T-cell (primary cell): Measurements from ENCODE around the gene ACIN1. TPM values are rescaled to one million over a fixed set of nuclear protein-coding genes. Genes with fewer than 3 reads are reported as not detected.

ENCODE experiments used
- ATAC-seq, 4 experiments: fragments of 200-7000 bp in 3 of 4; fragments of 150-1000 bp in 1 of 4; cut with Tn5 transposase; replicated peaks in 1 of 4; 1 replicate in 3 of 4; 2 replicates in 1 of 4; pipeline ENCODE4 v1.10.0; 2021; ENCODE audit warnings: moderate library complexity in 3 of 4, mild to moderate bottlenecking in 2 of 4, moderate number of reproducible peaks in 1 of 4
- CTCF ChIA-PET, 2 donors: fragments of 300-600 bp; sonication (Branson Sonifier 250); formaldehyde crosslinking; loops; one replicate each; lab custom pipeline; 2022; ENCODE audit warnings: antibody characterized with exemption in 2 of 2; lab: Charles Lee
- POLR2A ChIA-PET, 2 donors: fragments of 300-600 bp; sonication (Branson Sonifier 250); formaldehyde crosslinking; loops; one replicate each; lab custom pipeline; 2022; ENCODE audit warnings: antibody characterized with exemption in 2 of 2; lab: Charles Lee
- DNase-seq, 35 experiments: peaks; one replicate each; pipeline versions ENCODE4 v3.0.0 to v3.0.0-alpha.2; 2013 to 2023
- H3K27ac ChIP-seq: one replicate; pipeline ENCODE4 v1.5.1; 2013; ENCODE audit warnings: low read length
- H3K27me3 ChIP-seq, 2 experiments: replicated peaks in 1 of 2; 1 replicate in 1 of 2; 2 replicates in 1 of 2; pipeline versions ENCODE4 v1.6.1 to v1.7.0; 2013; ENCODE audit warnings: low read length in 1 of 2, mixed read lengths in 1 of 2; ENCODE audit not compliant: control insufficient read depth in 2 of 2, insufficient read depth in 2 of 2; ENCODE audit errors: extremely low read depth in 1 of 2
- H3K36me3 ChIP-seq, 2 donors: 1 replicate in 1 of 2; 2 replicates in 1 of 2; pipeline versions ENCODE4 v1.6.1 to v1.7.0; 2013; ENCODE audit warnings: low read length in 1 of 2; ENCODE audit not compliant: control insufficient read depth in 2 of 2, insufficient read depth in 1 of 2; ENCODE audit errors: extremely low read depth in 1 of 2
- H3K4me1 ChIP-seq, 2 experiments: 1 replicate in 1 of 2; 2 replicates in 1 of 2; pipeline versions ENCODE4 v1.6.1 to v1.7.0; 2013; ENCODE audit warnings: low read length in 2 of 2, mixed read lengths in 1 of 2; ENCODE audit not compliant: insufficient read depth in 2 of 2, control insufficient read depth in 1 of 2; ENCODE audit errors: extremely low read depth in 1 of 2
- H3K4me3 ChIP-seq, 2 donors: 1 replicate in 1 of 2; 2 replicates in 1 of 2; pipeline versions ENCODE4 v1.5.1 to v1.7.0; 2013; ENCODE audit warnings: mild to moderate bottlenecking in 2 of 2, low read length in 1 of 2, moderate library complexity in 1 of 2; ENCODE audit not compliant: control insufficient read depth in 1 of 2; ENCODE audit errors: extremely low read depth in 1 of 2
- H3K9me3 ChIP-seq: 2 replicates; pipeline ENCODE4 v1.7.0; 2013
- H3K27ac Mint-ChIP-seq, 2 donors: one replicate each; pipeline ENCODE4 v1.8.0; 2020 to 2021; ENCODE audit warnings: mild to moderate bottlenecking in 2 of 2, mixed read lengths in 2 of 2
- H3K27me3 Mint-ChIP-seq, 2 donors: one replicate each; pipeline ENCODE4 v1.8.0; 2021 to 2022; ENCODE audit warnings: mixed read lengths in 2 of 2
- H3K36me3 Mint-ChIP-seq: one replicate; pipeline ENCODE4 v1.8.0; 2021; ENCODE audit warnings: mixed read lengths
- H3K4me1 Mint-ChIP-seq, 3 donors: one replicate each; pipeline ENCODE4 v1.8.0; 2020 to 2022; ENCODE audit warnings: mixed read lengths in 3 of 3, mild to moderate bottlenecking in 1 of 3
- H3K4me3 Mint-ChIP-seq, 3 donors: one replicate each; pipeline ENCODE4 v1.8.0; 2020 to 2022; ENCODE audit warnings: mild to moderate bottlenecking in 3 of 3, mixed read lengths in 3 of 3, moderate library complexity in 3 of 3
- H3K9me3 Mint-ChIP-seq, 3 donors: one replicate each; pipeline ENCODE4 v1.8.0; 2020 to 2022; ENCODE audit warnings: mixed read lengths in 3 of 3
- WGBS: methylation state at CpG from one replicate; pipeline ENCODE4 v1.1.5; 2013; ENCODE audit warnings: missing lambda C conversion rate; ENCODE audit not compliant: insufficient coverage; 5-methylcytosine and 5-hydroxymethylcytosine counted together
- total RNA-seq, 35 experiments: library from RNA in 6 of 35; stranded (reverse) in 6 of 35; fragments of 120-200 nt in 1 of 35; gene quantifications; one replicate each; pipeline versions ENCODE4 v1.2.1 to v1.2.4 and lab custom pipeline; 2013 to 2026

ACIN1 gene
- total RNA-seq, 5 donors from 2014 or later (not counting 1 experiment from before 2014, with no cell fraction given): 277 to 326 (median 290) TPM

GRCh38 chr14:23009939-23010726, 84.8 kb downstream of the ACIN1 start, which contains the start of gene C14orf93:
Gene C14orf93 (minus strand): TSS chr14:23010143. CDS start chr14:22999023, 11,120 bp downstream.
- H3K4me3 ChIP-seq: peak within 1 kb of the TSS; percentile 57 to 72

GRCh38 chr14:23009483-23009938, 85.4 kb downstream of the ACIN1 start:
- CTCF ChIA-PET: interaction anchor here in 1 of 2 donors (0.8 to 1.2 kb wide), 2 partner anchors 23 to 24 kb away, joined by 3 to 4 read pairs; no protein-coding TSS in a partner anchor
- H3K27me3 Mint-ChIP-seq: no peaks in the 10 kb centered on the region
- H3K27me3 ChIP-seq: no peaks in the 10 kb centered on the region
- peaks cover 25 to 32% of the 10 kb centered on the region in 2 experiments for H3K4me1 ChIP-seq
- peak overlapping the region; percentile 93 to 96 for H3K27ac Mint-ChIP-seq
- peaks cover 36 to 47% (median 45%) of the 10 kb centered on the region in 3 donors for H3K4me1 Mint-ChIP-seq
- peak overlapping the region; percentile 57 to 72 for H3K4me3 ChIP-seq
- ATAC-seq: no peak
- POLR2A ChIA-PET: no interaction called here
- H3K9me3 Mint-ChIP-seq: no peaks in the 10 kb centered on the region
- no peaks in the 10 kb centered on the region for H3K9me3 ChIP-seq
- H3K27ac ChIP-seq: peak overlapping the region; percentile 19
- WGBS: no CpG with 5 or more reads among the region's 8 CpGs
- H3K36me3 Mint-ChIP-seq: no peaks in the 10 kb centered on the region
- H3K36me3 ChIP-seq: no peaks in the 10 kb centered on the region
- H3K4me3 Mint-ChIP-seq: peak overlapping the region; percentile 90 to 95 (median 93)
- no peak for DNase-seq

More at GRCh38 chr14:23009939-23010726, 84.8 kb downstream of the ACIN1 start, which contains the start of gene C14orf93:
- ChIA-PET POLR2A (interaction anchor here (0.5 to 0.7 kb wide), 3 partner anchors 12 to 1722 kb away, joined by 3 to 7 read pairs (median 6); no protein-coding TSS in a partner anchor), CTCF (interaction anchor here in 1 of 2 donors (1.4 kb wide), 1 partner anchor 24 kb away, joined by 4 read pairs; no protein-coding TSS in a partner anchor)
- Mint-ChIP-seq H3K27ac (peak within 1 kb of the TSS; percentile 93 to 98), H3K4me3 (peak within 1 kb of the TSS; percentile 90 to 95 (median 93)), H3K27me3 (no peaks in the 10 kb centered on the region), H3K9me3 (no peaks in the 10 kb centered on the region), H3K4me1 (peaks cover 36 to 45% (median 44%) of the 10 kb centered on the region in 3 donors), H3K36me3 (no peaks in the 10 kb centered on the region)
- peak; percentile 29 to 41 (median 40) for ATAC-seq
- H3K27ac ChIP-seq: peak within 1 kb of the TSS; percentile 71
- DNase-seq: peak; percentile 44 to 83 (median 69)
- H3K36me3 ChIP-seq: no peaks in the 10 kb centered on the region
- H3K27me3 ChIP-seq: no peaks in the 10 kb centered on the region
- peaks cover 25 to 32% of the 10 kb centered on the region in 2 experiments for H3K4me1 ChIP-seq
- 0% methylated on average over 37 of the region's 40 CpGs for WGBS
- no peaks in the 10 kb centered on the region for H3K9me3 ChIP-seq

- Histone ChIP-seq H3K4me1 (peaks cover 25 to 32% of the 10 kb centered on the region in 2 experiments), H3K36me3 (no peaks in the 10 kb centered on the region), H3K27me3 (no peaks in the 10 kb centered on the region), H3K27ac (no peak overlapping the region), H3K9me3 (no peaks in the 10 kb centered on the region), H3K4me3 (no peak overlapping the region)
- ChIA-PET POLR2A (interaction anchor here (0.5 to 0.6 kb wide), 2 partner anchors 25 to 226 kb away, joined by 3 read pairs; no protein-coding TSS in a partner anchor), CTCF (interaction anchor here in 1 of 2 donors (0.5 to 2.2 kb wide), 4 partner anchors 12 to 24 kb away, joined by 3 to 5 read pairs (median 4); no protein-coding TSS in a partner anchor)
- no peaks in the 10 kb centered on the region for H3K27me3 Mint-ChIP-seq
- no peaks in the 10 kb centered on the region for H3K9me3 Mint-ChIP-seq
- DNase-seq: no peak
- peaks cover 36 to 47% (median 45%) of the 10 kb centered on the region in 3 donors for H3K4me1 Mint-ChIP-seq
- ATAC-seq: no peak
- H3K27ac Mint-ChIP-seq: peak overlapping the region; percentile 76 to 98
- H3K4me3 Mint-ChIP-seq: peak overlapping the region; percentile 90 to 95 (median 93)
- no peaks in the 10 kb centered on the region for H3K36me3 Mint-ChIP-seq
- WGBS: 23% methylated on average over 2 of the region's 3 CpGs
Measured at GRCh38 chr14:23008831-23009230, 86.1 kb downstream of the ACIN1 start.

Other genes starting within 250 kb of the ACIN1 start
- 100 to 1,000 TPM in 1 of 5 donors, 10 to 100 TPM in 4; 67.0 to 103 (median 89.9) TPM for gene LRP10, start 223.4 kb downstream of the ACIN1 start, total RNA-seq
- 10 to 100 TPM in 1 of 5 donors, 1 to 10 TPM in 4; 4.1 to 10.6 (median 6.2) TPM for gene REM2, start 211.9 kb downstream of the ACIN1 start, total RNA-seq
- 100 to 1,000 TPM in 1 of 5 donors, 10 to 100 TPM in 4; 88.7 to 102 (median 94.7) TPM for gene RBM23, start 176.0 kb downstream of the ACIN1 start, total RNA-seq
- gene PRMT5, start 165.8 kb downstream of the ACIN1 start, total RNA-seq: 10 to 100 TPM; 17.7 to 45.3 (median 37.5) TPM
- 10 to 100 TPM; 19.2 to 37.1 (median 23.8) TPM for gene HAUS4, start 138.0 kb downstream of the ACIN1 start, total RNA-seq
- 1 to 10 TPM; 1.8 to 3.1 (median 2.4) TPM for gene AJUBA, start 112.6 kb downstream of the ACIN1 start, total RNA-seq
- 10 to 100 TPM; 10.8 to 13.7 (median 12.4) TPM for gene C14orf93, start 85.0 kb downstream of the ACIN1 start, total RNA-seq
- 10 to 100 TPM; 20.6 to 43.9 (median 38.0) TPM for gene PSMB5, start 60.2 kb downstream of the ACIN1 start, total RNA-seq
- under 1 TPM in 4 of 5 donors, not detected in 1; 0.26 to 0.95 (median 0.54) TPM for gene PSMB11, start 52.9 kb downstream of the ACIN1 start, total RNA-seq
- gene CDH24, start 37.6 kb downstream of the ACIN1 start, total RNA-seq: 1 to 10 TPM; 1.2 to 3.0 (median 1.6) TPM
- 10 to 100 TPM in 4 of 5 donors, 1 to 10 TPM in 1; 9.5 to 47.7 (median 43.6) TPM for gene C14orf119, start 369 bp upstream of the ACIN1 start, total RNA-seq
- gene CIROP, start 9.9 kb upstream of the ACIN1 start, total RNA-seq: not detected
- gene CEBPE, start 24.1 kb upstream of the ACIN1 start, total RNA-seq: under 1 TPM; 0.33 to 0.82 (median 0.53) TPM
- gene SLC7A8, start 88.5 kb upstream of the ACIN1 start, total RNA-seq: 1 to 10 TPM in 4 of 5 donors, under 1 TPM in 1; 0.33 to 8.1 (median 5.9) TPM
- gene RNF212B, start 142.8 kb upstream of the ACIN1 start, total RNA-seq: 1 to 10 TPM in 1 of 5 donors, not detected in 4; 1.1 TPM
- gene HOMEZ, start 191.0 kb upstream of the ACIN1 start, total RNA-seq: 10 to 100 TPM in 3 of 5 donors, 1 to 10 TPM in 2; 6.2 to 17.5 (median 15.1) TPM
- 10 to 100 TPM; 40.8 to 72.6 (median 68.2) TPM for gene PPP1R3E, start 207.7 kb upstream of the ACIN1 start, total RNA-seq
- gene BCL2L2, start 211.7 kb upstream of the ACIN1 start, total RNA-seq: 1 to 10 TPM; 1.9 to 4.6 (median 2.2) TPM
- gene PABPN1, start 226.3 kb upstream of the ACIN1 start, total RNA-seq: 100 to 1,000 TPM; 182 to 207 (median 186) TPM